Posterior cingulate gyrus (tissue), 11 donors: ENCODE results near the gene RNF152.

ENCODE experiments used
- DNase-seq, 10 donors: peaks; one replicate each; pipeline versions ENCODE4 v3.0.0 to v3.0.0-alpha.2; 2020 to 2021; ENCODE audit warnings: mixed read lengths in 3 of 10
- intact Hi-C: fragments of 100-400 bp; cut with DNase I; formaldehyde crosslinking; loops from one replicate; pipeline ENCODE4 v1.15.1; 2023

The RNF152 gene

DNA sequence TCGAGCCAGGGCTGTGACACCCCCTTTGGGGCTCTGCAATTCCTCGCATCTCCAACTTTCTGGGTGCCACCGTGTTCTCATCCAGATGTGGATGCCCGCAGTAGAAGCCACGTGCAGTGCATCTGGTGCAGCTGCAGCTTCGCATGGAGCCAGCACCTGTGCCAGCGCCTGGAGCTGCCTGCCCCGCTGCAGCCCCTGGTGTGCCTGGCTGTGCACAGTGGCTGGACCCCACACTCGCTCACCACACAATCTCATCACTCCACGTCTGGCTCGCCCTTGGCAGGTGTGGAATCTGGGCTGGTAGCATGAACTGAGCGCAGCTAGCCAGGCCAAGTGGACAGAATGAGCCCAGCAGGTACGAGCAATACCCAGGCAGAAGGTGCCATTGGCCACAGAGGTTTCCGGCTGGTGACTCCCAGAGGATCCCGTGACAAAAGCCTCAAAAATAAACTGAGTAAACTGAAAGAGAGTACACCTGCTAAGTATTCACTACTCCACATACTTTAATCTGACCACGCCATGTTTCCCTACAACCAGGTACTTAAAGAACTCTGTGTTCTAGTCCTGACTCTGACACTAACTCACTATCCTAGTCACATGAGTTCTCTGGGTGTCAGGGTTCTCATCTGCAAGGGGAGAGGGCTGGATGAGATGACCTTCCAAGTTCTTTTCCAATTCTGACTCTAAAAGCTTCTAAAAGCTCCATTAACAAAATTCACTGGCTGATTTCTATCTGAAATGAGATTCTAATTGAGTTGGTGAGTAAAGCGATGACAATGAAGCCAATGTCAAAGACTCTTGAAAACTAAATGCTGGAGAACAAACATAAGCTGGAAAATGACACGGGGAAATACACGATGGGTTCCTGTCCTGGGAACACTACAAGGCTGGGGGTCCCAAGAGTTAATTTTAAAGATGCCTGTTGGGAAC, 37.1 kb downstream of the RNF152 start:
- peak in 1 of 10 donors; percentile 78 for DNase-seq
- intact Hi-C loops: no loop called here

DNA sequence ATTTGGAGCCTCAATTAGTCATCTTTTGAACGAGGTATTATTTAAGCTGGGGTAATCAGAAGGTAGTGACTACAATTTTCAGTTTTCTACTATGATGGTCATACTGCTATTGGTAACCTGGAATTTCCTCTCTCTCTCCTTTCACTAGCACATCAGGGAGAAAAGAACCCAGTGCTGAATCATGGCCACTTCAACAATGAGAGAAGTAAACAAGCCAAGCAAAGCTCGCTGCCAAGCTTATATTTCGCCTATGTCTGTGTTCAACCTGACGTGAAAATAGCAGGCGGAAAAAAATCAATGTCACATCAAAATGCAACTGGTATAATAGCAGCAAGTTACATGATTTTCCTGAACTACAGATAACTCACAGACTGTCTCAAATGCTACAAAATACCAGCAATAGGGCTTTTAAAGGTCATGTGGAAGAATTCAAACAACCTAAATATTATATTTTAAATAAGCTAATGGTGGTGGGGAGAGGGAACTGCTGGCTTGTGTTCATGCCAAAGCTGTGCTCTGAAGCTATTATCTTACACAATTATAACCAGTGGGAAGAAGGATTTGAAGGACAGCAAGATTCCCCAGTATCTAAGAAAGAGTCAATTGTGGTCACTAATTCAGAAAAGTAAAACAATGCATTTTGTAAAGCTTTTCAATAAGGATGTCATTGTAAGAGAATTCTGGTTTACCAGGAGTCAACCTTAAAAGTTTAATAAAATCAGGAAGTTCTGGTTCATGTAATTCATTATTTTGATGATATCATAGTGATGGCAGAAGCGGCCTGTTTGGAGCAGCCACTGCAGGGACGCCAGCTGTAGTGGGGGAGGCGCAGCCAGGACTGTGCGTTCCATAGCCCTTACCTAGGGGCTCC, 38.0 kb downstream of the RNF152 start:
- intact Hi-C loops: no loop called here
- DNase-seq: no peak

DNA sequence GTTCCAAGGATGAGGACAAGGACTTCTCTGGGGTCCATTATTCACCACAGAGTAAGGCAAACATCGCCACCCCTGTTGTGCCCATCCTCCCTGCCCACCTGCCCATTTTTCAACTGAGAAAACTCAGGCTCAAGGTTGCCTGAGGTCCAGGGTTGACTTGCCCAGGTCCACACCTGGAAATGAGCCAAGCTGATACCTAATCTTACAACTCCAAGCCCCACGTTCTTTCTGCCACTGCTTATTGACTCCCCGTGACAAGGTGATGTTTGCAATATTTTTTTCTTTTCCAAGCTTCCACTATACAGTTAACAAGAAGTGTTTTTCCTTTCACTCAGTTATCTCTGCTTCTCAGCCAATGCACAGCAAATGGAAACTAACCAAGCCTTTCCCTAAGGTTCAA, 39.0 kb downstream of the RNF152 start:
- intact Hi-C loops: no loop called here
- no peak for DNase-seq

DNA sequence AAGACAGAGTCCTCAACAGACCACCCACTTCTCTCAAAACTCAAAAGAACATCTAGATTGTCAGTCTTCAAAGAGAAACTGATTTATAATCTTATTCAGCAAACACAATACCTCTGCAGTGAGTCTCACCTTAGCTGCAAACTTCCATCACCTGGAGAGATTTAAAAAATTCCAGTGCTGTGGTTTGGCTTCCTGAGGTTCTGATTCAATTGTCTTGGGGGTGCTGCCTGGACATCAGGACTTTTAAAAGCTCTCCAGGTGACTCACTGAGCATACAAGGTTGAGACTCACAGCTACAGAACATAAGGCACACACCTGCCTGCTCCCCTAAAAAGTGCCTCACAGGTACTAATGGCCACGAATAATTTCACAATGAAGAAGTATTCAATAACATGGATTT, 40.3 kb downstream of the RNF152 start:
- no peak for DNase-seq
- intact Hi-C loops: no loop called here

DNA sequence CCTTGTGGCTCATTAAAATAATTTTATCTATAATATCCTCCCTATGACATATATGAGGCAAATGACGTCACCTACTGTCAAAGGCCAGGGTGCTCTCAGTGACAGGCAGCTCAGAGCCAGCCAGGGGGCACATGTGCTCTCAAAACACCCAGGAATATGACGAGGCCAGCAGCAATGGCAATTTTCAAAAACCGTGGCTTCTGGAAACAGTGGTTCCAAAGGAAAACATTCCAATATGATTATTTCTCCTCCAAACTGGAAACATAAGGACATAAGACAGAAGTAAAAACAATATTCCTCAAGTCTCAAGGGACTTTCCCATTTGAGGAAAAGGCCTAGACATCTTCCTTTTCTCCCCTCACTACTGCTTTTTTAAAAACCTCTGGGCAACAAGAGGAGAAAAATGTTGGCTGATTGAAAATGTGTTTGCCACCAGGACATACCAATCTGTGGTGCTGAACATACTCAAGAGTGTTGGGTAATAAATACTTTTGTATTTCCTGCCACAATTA, 40.8 kb downstream of the RNF152 start:
- no peak for DNase-seq
- intact Hi-C loops: no loop called here

DNA sequence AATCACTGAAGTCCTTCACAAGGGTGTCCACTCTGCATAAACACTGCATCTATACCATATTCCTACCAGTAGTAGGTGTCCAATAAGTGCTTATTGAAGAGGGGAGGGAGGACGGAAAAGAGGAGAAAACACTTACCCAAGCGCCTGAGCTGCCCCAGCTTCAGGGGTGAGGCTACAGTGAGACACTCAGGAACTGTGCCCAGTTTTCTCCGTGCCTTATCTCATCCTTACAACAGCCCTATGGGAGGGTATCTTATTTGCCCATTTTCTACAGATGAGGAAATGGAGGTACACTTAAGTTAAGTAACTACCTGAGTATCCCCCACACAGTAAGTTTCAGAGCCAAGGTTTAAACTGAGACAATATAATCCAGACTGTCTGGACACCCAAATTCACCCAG, 41.5 kb downstream of the RNF152 start:
- DNase-seq: no peak
- intact Hi-C loops: no loop called here

DNA sequence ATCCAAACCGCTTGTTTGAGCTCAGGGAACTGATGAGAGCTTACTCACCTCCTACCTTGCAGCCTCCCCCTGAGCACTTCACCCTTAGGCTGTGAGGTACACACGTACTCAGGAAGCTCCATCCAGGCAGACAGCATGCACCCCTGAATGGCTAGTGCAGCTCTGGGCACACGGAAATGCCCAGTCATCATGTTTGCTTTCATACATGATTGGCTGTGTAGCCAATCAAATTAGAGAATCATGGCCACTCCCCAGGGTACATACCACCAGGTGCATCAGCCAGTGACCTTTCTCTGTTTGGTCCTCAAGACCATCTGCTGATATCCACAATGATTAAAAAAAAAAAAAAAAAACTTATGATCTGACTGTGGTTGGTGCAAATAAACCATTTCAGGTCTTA, 42.1 kb downstream of the RNF152 start:
- intact Hi-C loops: no loop called here
- no peak for DNase-seq

DNA sequence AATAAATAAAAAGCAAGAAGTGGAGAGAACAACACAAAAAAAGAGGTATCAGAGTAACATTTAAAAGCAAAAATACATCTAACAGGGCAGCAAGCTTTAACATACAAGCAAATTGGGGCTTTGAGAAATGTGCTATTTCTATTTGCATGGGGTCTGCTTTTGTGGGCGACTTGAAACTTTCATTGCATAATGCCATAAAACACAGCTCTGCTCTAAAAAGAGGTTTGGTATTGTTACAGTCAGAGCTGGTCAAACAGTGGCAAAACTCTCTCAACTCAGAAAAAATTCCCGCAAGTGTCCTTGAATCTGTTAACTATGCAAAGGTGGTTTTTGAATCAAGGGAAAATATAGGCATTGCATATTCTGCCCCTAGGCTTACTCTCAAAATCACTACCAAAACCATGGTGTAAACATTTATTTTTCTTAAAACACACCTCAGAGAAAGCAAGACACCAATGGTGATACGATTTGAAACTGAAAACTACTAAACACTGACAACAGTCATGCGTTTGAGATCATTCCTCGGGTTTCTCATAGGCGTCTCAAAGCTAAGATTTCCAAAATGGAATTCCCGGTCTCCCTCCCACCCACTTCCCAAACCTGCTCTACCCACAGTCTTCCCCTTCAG, 45.5 kb downstream of the RNF152 start:
- intact Hi-C loops: no loop called here

DNA sequence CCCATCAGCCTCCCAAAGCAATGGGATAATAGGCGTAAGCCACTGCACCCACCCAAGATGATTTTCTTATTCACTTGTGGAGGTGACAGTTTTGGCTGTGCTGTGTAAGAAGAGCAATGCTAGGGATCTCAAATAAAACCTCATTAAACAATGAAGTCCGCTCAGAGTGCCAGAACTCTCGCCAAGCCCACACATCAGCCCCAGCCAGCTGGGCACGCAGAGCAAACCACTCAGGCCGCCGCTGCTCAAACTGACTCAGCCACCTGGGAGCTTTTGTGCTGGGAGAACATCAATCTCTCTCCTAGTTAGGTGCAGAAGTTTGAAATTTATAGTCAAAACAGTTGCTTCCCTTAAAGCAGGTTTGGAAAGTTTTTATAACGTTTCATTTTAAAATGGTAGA, 47.6 kb downstream of the RNF152 start:
- peak in 1 of 10 donors; percentile 74 for DNase-seq
- intact Hi-C loops: no loop called here

More for the DNA sequence above, 45.5 kb downstream of the RNF152 start:
- no peak for DNase-seq

DNA sequence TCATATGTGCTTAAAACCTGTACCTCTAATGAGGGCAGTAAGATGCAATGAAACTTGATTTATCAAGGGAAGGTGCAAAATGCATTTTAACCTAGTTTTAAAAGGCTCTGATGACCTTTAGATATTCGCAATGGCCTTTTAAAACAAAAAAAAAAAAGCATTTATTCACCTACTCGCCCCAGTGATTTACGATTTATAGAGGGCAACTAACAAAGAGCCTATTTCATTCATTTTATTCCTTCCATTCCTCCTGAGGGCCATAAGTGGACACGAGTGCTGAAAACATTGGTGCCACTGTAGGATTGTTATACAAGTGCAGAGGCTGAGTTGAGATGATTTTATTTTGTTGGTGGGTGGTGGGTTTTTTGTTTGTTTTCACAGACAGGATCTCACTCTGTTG, 48.1 kb downstream of the RNF152 start:
- no peak for DNase-seq
- intact Hi-C loops: no loop called here

DNA sequence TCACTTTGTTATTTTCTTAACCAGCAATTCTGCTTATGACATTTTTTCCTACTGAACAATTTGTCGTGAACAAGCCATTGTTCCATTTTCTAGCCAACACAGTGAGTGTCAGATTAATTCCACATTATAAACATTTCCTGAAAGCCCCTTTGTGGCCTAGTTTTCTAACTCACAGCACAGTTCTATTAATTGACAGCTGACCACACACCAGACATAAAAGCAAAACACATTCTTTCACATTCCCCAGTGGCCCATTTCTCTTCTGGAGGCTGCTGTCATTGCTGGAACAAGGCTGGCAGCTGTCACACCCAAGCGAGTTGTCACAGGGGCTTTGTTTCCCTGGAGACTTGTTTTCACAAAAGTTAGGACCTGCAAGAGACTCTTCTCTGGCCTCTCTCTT, 50.7 kb downstream of the RNF152 start:
- peak in 2 of 10 donors; percentile 21 to 30 for DNase-seq
- intact Hi-C loops: no loop called here

DNA sequence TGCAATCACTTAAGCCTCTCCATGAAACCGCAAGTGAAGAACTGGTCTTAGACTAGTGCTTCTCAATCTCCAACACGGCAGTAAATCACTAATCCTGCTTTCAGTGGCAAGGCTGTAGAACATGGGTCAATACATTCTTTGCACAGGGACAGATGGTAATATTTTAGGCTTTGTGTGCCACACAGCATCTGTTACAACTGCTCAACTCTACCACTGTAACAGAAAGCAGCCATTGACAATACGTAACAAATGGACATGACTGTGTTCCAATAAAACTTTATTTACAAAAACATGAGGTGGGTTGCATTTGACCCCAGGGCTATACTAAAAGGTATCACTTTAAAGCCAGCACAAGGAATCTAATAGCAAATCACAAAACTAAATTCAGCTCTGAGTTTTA, 51.1 kb downstream of the RNF152 start:
- intact Hi-C loops: no loop called here
- DNase-seq: no peak

DNA sequence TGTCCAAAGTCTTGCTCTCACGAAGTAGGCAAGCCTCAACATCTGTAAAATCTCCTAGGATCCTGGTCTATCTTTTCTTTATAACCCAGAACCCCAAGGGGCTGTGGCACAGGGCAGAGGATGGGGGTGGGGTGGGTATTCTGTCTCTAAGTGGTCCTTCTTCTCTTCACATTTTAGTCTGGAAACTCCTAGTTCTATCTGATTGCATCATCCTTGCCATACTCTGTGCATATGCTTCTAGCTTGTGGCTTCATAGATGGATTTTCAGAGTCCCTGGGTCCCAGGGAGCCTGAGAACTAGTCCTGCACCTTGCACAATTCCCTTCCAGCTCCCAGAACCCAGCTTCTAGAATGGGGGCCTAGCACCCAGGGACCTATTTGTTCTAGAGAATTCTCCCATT, 52.5 kb downstream of the RNF152 start:
- no peak for DNase-seq
- intact Hi-C loops: no loop called here

DNA sequence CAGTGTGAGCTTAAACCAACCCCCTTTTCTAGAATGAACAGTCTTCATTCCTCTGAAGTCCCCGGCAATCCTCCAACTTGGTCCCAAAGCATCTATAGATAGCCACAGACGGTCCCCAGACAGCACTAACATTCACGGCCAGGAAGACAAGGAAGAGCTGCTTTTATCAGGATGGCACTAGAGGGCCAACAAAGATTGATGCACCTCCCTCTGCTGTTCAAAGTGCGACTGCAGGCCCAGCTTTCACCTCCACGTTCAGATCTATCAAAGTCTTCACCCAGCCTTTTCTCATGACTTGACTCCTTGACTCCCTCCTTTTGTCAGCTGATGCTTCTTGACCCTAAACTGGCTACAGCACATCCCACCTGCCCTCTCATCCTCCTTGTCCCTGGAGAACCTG, 54.3 kb downstream of the RNF152 start:
- DNase-seq: no peak
- intact Hi-C loops: no loop called here

DNA sequence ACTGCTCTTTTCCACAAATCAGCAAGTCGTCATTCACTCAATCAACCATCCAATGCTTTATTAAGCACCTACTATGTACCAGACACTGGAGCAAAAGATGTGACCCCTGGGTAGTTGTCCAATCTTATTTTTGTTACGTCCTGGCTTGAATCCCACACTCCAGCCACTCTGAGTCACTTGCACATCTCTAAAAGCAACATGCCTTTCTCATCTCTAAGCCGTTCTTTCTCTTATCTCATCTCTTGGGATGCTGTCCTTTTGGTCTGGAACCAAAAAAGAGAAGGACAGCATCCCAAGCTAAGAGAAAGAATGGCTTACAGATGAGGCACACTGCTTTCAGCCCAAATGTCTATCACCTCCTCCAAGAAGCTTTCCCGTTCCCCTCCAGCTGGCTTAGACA, 58.8 kb downstream of the RNF152 start:
- no peak for DNase-seq
- intact Hi-C loops: no loop called here

DNA sequence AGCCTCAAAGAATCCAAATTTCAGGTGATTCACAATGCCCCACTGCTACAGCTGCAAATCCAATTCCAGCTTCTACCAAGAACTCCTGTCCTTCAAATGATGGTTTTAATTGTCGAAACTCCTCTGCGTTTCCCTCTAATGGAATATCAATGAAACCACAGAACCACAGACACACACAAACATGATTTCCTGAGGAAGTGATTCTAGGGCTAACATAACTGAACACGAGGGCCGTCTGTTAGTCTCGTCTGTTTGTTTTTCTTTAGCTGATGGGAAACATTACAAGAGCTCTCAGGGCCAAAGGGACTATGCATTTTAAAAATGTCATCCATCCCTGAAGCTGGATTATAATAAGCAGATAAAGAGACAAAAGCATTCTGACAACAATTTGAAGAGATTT, 59.4 kb downstream of the RNF152 start:
- DNase-seq: no peak
- intact Hi-C loops: no loop called here

DNA sequence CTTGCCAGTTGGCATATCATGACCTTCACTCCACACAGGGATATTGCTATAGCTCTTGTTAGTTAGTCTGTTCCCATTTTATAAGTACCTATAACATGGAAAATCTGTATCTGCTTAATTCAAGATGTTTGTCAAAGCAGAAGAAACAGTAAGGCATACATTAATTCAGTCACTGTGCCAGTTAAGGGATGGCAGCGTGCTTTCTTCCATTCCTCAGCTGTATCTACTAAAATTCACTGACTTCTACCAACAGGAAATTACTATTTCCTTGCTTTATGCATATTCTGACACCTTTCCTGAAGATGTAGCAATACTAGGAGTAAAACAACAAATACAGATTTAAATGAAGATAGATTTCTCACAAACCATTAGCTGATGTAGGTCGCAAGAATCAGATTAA, 59.9 kb downstream of the RNF152 start:
- no peak for DNase-seq
- intact Hi-C loops: no loop called here

DNA sequence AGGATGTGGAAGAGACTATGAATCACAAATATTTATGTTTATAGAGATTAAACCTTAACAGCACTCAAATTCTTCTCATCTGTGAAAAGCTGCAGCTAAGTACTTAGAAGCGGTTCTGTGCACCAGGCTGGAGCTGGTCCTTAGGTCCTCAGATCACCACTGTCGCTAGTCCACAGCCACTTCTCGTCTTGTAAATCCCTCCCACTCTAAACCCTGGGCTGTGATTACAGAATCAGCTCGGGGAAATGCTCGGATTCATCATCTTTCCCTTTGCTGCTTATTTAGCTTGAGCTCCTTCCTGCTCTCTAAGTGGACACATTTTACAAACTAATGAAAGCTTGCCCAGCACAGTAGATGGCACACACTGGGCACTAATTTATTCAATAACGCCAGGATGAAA, 61.7 kb downstream of the RNF152 start:
- intact Hi-C loops: no loop called here
- no peak for DNase-seq

DNA sequence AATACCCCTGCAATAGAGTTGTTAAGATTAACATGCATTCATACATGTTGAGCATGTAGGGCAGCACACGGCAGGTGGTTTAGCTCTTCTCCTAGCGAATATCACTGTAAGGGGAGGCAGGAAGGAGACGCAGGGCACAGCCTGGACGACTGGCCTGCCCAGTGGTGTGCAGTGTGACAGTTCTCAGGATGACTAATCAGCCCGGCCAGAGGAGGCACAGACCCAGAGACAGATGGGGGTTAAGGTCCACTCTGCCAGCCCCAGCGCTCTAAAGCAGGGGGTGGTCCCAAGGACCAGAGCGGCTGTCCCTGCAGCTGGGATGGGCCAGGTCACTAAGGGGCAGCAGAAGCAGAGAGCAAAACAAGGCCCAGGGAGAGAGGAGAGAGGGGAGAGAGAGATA, 63.7 kb downstream of the RNF152 start:
- intact Hi-C loops: no loop called here
- no peak for DNase-seq

DNA sequence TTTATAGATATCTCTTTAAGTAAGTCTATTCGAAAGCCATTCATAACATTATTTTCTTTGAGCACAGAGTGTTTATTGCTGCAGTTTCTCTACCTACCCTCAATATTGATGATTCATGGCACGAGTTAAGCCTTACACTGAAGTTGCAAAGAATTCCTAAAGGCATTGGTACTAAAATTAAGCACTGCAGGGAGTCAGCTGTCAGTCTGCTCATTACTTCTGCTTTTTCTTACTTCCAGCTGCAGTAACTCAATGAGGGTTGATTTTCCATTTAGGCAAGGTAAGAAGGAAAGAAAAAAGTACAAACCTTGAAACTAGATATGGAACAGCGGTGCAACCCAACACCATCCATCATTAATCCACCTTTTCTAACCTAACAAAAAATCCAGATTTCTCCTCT, 65.2 kb downstream of the RNF152 start:
- intact Hi-C loops: no loop called here
- no peak for DNase-seq

DNA sequence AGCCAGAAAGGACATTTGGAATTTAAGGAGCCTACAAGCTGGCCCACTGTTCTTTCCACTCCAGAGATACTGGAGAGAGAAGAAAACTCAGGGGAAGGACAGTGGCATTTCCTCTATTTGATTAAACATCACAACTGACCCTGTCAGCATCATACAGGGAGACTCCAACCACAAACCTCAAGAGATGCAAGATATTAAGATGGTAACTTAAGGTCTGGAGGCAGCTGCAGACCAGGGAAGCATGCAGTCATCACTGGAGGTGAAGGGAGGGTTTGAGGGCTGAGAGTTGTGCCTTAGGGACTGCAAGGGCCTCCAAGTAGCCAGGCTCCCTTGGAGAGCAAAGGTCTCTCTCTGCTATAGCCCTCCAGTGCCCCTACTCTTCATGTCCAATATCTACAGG, 67.4 kb downstream of the RNF152 start:
- no peak for DNase-seq
- intact Hi-C loops: no loop called here
